Urothelium cell line (cell line): ENCODE measurements around the gene NCLN.
A peak's percentile ranks its signal among the peaks of the same experiment; 100 is the strongest.
"Not testable (repeated sequence)": the region's sequence is repeated elsewhere in the genome, so short reads cannot be mapped to it uniquely, and the experiment has no call there.

Source experiments
- DNase-seq: peaks from one replicate; pipeline ENCODE4 v3.0.0; 2011; ENCODE audit warnings: low spot score, mixed read lengths
- FAIRE-seq: peaks from 2 replicates; lab custom pipeline; 2011; peaks lifted over from hg19 to GRCh38; lab: Jason Lieb, UNC

The NCLN gene

DNA sequence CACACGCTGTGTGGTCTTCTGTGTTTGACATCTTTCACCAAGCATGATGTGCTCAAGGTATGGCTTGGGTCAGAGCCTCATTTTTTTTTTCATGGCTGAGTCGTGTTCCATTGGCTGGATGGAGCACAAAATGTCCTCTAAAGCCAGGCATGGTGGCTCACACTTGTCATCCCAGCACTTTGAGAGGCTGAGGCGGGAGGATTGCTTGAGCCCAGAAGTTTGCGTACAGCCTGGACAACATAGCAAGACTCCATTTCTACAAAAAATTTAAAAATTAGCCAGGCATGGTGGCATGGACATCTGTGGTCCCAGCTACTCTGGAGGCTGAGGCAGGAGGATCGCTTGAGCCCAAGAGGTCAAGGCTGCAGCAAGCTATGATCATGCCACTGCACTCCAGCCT is 35.8 kb downstream of the NCLN start:
- not testable (repeated sequence) for FAIRE-seq, DNase-seq

DNA sequence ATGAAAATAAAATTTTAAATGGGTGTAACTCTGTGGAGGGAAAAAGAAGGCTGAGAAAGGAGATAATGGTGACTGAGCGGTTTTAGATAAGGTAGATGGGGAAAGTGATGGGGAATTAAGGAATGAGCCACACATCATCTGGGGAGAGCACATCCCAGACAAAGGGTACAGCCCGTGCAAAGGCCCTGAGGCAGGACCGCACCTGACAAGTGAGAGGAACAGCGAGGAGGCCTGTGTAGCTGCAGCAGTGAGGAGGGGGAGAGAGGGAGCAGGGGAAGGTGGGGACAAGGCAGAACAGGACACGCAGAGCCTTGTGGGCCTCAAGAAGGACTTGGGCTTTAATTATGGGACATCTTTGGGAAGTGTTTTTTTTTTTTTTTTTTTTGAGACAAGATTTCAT is 37.0 kb downstream of the NCLN start:
- no peak for DNase-seq
- FAIRE-seq = no peak

DNA sequence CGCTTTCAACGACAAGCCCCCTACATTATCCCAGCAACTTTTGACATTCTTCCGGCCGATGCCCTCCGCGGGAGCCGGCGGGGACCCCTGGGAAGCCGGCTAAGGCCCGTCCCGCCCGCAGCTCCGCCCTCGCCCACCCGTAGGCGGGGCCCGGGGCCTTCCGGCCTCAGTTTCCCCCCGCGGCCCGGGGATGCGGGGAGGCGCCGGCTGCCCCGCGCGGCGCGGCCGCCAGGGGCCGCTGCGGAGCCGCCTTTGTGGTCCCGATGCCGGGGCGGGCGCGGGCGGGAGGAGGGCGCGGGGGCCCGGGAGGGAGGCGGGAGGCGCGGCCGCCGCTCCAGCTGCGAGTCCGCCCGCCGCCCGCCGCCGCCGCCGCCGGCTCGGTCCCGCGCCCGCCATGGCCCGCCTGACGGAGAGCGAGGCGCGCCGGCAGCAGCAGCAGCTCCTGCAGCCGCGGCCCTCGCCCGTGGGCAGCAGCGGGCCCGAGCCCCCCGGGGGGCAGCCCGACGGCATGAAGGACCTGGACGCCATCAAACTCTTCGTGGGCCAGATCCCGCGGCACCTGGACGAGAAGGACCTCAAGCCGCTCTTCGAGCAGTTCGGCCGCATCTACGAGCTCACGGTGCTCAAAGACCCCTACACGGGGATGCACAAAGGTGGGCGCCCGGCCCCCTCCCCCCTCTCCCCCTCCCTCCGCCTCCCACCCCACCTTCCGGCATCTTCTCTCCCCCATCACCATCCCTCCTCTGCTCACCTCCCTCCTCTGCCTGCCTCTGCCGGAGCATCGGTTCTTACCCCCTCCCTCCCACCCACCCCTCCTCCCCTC is 38.8 kb downstream of the NCLN start, which contains the start of gene CELF5:
Gene CELF5 (plus strand): TSS at position 316 of the 823 bp plus-strand sequence. CDS start 79 bp downstream, at position 395.
- DNase-seq = peak; percentile 82
- FAIRE-seq = no peak

DNA sequence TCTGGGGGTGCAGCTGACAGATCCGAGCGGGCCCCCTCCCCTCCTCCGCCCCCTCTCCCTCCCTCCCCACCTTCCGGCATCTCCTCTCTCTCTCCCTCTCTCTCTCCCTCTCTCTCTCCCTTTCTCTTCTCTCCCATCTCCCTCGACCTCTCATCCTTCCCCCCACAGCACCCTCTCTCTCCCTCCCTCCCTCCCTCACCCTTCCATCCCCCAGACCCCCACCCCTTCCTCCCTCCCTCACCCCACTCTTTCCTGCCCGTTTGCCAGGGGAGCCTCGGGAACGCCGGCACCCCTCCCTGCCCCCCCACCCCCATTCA is 39.4 kb downstream of the NCLN start:
- DNase-seq = no peak

DNA sequence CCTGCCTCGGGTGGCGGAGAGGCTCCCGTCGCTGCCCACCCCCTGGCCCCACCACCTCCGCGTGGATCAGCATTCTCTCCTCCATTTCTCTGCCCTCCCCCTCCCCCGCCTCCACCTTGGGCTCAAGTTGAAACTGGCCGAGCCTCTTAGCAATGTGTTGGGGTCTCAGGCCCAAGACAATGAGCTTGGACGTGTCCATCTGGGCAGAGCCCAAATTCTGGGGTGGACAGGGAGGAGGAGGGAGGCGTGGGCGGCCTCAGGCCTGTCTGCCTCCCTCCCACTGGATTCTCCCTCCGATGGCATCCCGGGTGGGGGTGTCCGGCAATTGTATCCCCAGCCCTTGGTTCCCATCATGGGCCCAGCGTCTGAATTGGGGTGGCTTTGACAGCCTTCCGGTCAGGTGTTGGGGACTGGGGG is 40.0 kb downstream of the NCLN start:
- FAIRE-seq (no peak), DNase-seq (no peak)

More for the DNA sequence above, 39.4 kb downstream of the NCLN start:
- FAIRE-seq = no peak

DNA sequence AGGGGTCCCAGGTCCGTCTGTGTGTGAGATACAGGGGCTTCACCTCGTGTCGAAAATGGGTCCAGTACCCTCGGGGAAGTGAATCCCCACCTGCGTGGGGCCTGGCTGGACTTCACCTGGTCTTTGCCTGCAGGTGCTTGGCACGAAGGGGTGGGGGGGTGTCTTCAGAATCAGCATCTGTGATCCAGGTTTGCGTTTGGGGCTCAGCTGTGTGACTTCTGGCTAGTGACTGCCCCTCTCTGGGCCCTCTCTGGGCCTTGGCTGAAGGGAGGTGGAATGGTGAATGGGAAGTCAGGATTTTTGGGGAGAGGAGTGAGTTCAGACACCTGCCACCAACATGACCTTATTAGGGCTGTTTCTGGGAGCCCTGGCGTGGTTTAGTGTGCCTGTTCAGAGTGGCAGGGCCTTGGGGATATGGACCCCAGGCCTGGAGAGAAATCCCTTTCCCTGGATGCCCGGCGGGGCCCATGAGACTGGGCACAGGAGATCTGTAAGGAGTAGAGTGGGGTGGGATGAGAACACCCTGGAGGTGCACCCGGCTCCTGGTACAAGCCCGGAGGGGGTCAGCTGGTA is 41.4 kb downstream of the NCLN start:
- FAIRE-seq = no peak
- DNase-seq = no peak

DNA sequence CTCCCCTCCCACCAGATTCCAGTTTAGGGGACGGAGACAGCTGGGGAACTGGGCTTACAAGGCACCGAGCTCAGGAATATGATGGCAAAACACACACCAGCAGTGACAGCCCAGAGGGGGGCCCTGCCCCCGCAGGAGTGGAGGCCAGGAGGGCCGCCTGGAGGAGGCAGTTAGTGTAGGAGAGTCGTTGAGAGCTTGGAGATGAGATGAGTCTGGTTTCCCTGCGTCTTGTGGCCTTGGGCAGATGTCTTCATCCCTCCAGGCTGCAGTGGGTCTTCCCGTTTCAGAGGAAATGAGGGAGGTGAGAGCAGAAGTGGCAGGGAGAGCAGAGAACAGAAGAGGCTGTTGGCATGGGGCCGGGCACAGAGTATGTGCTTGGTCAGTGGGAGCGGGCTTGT is 43.6 kb downstream of the NCLN start:
- FAIRE-seq = no peak
- no peak for DNase-seq

DNA sequence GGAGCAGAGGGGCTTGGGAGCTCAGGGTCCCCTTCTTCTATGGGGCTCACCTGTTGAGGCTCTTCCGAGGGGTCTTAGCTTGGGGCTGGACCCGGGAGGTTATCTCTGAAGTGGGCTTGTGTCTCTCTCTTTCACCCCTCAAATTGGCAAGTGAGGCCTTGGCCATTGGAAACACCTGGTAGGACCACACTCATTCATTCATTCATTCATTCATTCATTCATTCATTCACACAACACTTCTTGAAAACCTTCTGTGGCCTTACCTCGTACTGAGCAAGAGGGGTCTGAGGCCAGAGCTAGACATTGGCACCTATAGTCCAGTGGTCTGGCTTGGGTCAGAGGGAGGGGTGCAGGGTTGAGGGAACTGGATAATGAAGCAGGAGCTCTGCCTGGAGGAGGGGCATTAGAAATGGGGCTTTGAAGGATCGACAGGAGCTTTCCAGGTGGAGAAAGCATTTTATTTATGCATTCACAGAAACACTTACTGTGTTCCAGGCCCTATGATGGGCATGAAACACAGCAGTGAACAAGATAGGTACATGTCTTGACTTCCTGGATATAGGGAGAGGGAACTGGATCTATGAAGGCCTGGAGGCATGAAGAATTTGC is 44.3 kb downstream of the NCLN start:
- DNase-seq (no peak), FAIRE-seq (no peak)

DNA sequence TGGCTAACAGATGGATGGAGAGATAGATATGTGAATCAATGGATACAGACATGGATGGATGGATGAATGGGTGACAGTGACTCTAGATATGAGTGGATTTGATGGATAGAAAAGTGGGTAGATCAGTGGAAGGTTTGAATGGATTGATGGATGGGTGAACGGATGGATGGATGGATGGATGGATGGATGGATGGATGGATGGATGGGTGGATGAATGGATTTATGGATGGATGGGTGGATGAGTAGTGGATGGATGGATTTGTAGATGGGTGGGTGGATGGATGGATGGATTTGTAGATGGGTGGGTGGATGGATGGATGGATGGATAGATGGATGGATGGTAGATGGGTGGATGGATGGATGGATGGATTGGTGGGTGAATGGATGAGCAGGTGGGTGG is 45.6 kb downstream of the NCLN start:
- FAIRE-seq = no peak

DNA sequence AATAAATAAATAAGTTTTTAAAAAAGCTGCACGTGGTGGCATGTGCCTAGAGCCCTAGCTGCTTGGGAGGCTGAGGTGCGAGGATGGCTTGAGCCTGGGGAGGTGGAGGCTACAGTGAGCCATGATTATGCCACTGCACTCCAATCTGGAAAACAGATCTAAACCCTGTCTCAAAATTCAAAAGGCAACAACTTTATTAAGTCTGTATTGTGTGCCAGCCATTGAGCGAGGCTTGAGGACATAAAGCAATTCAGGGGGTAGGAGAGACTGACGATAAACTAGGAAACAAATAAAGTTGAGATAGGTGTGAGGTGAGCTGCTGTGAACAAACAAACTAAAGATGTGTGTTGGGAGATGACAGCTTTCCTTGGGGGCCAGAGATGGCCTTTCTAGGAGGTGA is 47.4 kb downstream of the NCLN start:
- FAIRE-seq = no peak
- DNase-seq = no peak

More for the DNA sequence above, 45.6 kb downstream of the NCLN start:
- no peak for DNase-seq

DNA sequence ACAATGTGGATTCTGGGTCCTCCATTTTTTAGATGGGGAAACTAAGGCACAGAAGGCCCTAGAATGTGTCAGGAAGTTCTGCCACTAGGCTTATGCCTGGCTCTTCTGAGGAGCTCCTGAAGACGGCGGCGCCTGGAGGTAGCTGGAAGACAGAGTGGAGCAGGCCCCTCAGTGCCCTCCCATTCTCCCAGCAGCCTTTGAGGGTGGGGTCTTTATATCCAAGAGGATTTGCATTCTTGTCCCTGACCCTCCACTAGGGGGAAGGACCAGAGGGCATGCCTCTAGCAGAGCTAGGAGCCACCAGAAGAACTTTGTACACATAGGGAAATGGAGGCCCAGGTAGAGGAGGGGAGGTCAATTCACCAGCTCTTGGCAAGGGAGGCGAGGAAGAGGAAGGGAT is 48.1 kb downstream of the NCLN start:
- DNase-seq (no peak), FAIRE-seq (no peak)

DNA sequence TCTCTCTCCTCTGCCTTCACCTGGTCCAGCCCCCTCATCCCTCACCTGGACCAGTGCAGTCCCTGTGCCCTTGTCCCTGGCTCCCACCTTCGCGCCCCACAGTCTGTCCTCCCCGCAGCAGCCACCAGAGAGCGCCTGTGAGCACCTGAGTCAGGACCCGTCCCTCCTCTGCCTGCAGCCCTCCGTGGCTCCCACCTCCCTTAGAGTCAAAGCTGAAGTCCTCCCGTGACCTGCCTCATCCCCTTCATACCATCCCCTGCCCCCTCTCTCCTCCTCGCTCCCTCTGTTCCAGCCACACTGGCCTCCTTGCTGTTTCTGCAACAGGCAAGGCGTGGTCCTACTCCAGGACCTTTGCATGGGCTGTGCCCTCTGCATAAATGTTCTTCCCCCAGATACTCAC is 49.1 kb downstream of the NCLN start:
- FAIRE-seq (no peak), DNase-seq (no peak)

DNA sequence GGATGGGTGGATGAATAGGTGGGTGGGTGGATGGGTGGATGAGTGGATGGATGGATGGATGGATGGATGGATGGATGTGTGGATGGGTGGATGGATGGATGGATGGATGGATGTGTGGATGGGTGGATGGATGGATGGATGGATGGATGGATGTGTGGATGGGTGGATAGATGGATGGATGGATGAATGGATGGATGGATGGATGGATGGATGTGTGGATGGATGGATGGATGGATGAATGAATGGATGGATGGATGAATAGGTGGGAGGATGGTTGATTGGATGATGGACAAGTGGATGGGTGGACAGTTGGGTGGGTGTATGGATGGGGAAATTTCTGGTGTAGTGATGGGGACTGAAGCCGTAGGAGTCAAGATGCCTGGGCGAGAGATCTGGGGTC is 49.9 kb downstream of the NCLN start:
- FAIRE-seq = peak; percentile 95
- DNase-seq = not testable (repeated sequence)

DNA sequence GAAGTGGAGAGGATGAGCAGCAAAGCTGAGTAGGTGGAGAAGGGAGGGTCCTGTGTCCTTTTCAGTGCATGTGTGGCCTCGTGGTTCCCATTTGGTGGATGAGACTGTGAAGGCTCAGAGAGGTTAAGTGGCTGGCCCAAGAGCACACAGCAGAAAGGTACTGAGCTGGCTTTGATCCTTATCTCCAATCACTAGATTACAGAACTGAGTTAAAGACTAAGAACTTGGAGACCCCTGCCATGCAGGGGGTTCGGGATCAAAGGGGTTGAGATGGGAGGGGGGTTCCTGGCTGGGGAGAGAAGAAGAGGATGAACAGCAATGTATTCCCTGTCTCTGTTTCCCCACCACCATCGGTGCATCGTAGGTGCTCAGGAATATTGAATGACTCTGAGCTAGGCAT is 50.5 kb downstream of the NCLN start:
- no peak for FAIRE-seq
- no peak for DNase-seq

DNA sequence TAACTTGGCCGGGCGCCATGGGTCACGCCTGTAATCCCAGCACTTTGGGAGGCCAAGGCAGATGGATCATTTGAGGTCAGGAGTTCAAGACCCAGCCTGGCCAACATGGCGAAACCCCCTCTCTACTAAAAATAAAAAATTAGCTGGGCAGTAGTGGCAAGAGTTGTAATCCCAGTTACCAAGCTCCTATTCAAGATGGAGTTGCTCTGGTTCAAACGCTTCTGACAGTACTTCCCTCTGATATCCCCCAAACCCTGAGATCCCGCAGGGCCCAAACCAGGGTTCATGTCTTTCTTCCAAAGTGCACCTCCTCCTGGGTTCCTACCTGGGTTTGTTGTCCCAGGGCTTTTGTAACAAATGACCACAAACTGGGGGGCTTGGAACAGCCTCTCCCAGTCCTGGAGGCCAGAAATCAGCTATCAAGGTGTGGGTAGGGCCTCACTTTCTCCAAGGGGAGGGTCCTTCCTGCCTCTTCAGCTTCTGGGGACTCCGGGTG is 52.4 kb downstream of the NCLN start:
- DNase-seq (no peak), FAIRE-seq (no peak)

DNA sequence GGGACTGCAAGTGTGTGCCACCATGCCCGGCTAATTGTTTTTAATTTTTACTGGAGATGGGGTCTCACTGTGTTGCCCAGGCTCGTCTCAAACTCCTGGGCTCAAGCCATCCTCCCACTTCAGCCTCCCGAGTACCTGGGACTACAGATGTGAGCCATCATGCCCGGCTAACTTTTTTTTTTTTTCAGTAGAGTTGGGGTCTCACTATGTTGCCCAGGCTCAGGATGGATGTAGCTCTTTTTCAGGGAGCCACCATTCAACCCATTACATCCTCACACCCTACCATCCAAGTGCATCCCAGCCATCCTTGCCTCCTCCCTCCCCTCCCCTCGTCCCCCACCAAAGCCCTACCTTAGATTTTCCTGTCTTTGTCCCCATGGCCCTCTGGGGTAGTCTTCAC is 53.6 kb downstream of the NCLN start:
- DNase-seq = no peak
- FAIRE-seq = no peak

DNA sequence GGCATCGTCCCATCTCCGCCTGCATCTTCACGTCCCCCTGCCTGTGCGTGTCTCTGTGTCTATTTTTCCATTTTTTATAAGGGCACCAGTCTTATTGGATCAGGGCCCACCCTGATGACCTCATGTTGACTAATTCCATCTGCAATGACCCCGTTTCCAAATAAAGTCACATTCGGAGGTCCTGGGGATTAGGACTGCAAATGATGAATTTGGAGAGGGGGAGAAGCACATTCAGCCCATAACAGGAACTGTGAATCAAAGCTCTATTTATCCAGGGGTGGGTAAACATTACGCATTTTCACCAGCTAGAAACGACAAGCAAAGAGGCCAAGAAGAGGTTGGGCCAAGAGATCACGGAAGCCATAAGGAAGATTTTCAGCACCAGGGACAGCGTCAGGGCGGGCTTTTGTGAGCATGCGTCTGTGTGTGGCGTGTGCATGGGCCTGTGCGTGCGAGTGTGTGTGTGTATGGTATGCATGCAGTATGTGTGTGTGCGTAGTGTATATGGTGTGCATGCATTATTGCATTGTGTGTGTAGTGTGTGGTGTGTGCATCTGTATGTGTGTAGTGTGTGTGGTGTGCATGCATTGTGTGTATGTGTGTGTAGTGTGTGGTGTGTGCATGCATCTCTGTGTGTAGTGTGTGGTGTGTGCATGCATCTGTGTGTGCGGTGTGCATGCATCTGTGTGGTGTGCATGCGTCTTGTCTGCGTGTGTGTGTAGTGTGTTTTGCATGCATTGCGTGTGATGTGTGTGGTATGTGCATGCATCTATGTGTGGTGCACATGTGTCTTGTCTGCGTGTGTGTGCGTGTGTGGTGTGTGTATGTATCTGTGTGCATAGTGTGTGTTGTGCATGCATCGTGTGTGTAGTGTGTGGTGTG is 58.3 kb downstream of the NCLN start:
- DNase-seq (peak; percentile 42), FAIRE-seq (peak; percentile 95)

DNA sequence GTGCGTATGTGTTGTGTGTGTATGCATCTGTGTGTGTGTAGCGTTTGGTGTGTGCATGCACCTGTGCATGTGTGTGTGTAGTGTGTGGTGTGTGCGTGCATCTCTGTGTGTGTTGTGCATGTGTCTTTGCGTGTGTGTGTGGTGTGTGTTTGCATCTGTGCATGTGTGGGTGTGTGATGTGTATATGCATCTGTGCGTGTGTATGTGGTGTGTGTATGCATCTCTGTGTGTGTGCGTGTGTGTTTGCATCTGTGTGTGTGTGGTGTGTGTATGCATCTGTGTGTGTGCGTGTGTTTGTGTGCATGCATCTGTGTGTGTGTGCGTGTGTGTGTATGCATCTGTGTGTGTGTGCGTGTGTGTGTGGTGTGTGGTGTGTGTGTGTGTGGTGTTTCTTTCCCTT is 59.3 kb downstream of the NCLN start:
- FAIRE-seq = no peak
- no peak for DNase-seq

DNA sequence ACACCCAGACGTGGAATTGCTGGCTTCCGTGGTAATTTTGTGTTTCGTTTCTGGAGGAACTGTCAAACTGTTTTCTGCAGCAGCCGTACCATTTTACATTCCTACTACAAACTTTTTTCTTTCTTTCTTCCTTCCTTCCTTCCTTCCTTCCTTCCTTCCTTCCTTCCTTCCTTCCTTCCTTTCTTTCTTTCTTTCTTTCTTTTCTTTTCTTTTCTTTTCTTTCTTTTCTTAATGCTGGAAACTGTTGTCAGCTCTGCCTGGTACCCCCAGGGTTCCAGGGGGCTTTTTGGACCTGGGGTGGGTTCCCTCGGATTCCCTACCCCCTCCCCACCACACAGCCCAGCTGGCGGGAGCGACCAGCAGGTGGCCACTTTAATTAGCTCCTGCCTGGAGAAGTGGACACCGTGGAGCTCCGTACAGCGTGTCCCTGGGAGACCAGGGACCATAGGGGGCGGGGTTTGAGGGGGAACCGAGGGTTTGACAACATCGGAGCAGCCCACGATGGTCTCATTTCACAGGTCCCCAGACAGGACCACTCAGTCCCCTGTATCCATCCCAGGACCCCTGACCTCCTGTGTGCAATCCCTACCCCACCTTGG is 63.1 kb downstream of the NCLN start:
- no peak for FAIRE-seq
- DNase-seq = no peak

DNA sequence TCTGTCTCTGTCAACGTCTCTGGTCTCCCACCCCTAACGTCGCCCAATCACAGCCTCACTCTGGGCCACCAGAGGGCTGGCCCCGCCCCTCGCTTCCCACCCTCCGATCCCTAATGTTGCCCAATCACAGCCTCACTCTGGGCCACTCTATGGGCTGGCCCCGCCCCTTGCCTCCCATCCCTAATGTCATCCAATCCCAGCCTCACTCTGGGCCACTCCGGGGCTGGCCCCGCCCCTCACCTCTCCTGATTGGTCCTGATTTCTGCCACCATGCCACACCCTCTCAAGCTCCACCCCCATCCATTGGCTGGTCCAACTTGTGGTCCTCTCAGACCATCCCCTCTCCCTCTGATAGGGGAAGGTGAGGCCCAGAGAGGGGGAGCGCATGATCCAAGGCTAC is 63.7 kb downstream of the NCLN start:
- peak; percentile 24 for DNase-seq
- no peak for FAIRE-seq

DNA sequence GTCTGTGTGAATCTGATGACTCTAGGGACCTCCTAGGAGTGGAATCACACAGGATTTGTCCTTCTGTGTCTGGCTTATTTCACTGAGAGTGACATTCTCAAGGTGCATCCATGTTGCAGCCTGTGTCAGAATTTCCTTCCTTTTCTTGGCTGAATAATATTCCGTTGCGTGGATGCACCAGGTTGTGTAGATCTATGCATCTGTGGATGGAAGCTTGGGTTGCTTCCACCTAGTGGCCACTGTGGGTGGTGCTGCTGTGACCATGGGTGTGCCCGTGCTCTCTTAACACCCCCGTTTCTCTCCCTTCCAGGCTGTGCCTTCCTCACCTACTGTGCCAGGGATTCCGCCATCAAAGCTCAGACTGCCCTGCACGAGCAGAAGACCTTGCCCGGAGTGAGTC is 64.9 kb downstream of the NCLN start:
- DNase-seq (no peak), FAIRE-seq (no peak)
